ENCODE measurements around the gene MEX3C.

DNA sequence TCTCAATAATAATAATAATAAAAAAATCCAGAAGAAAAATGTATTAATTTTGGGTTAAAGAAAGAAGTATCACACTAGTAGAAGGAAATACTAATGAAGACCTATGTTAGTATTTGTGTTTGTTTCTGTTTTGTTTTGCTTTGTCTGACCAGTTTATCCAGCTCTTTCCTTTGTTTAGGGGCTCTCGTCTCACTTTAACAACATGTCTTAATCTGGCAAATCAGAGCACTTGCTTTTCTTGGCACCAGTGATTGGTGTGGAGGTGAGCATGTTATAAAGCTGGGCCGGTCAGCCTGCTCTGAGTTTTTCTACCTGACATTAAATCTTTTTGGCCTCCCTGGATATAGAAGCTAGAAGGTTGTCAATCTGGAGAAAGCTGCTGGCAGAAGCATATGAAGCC is 15.1 kb upstream of the MEX3C start:
- TF ChIP-seq, protein P1, sequence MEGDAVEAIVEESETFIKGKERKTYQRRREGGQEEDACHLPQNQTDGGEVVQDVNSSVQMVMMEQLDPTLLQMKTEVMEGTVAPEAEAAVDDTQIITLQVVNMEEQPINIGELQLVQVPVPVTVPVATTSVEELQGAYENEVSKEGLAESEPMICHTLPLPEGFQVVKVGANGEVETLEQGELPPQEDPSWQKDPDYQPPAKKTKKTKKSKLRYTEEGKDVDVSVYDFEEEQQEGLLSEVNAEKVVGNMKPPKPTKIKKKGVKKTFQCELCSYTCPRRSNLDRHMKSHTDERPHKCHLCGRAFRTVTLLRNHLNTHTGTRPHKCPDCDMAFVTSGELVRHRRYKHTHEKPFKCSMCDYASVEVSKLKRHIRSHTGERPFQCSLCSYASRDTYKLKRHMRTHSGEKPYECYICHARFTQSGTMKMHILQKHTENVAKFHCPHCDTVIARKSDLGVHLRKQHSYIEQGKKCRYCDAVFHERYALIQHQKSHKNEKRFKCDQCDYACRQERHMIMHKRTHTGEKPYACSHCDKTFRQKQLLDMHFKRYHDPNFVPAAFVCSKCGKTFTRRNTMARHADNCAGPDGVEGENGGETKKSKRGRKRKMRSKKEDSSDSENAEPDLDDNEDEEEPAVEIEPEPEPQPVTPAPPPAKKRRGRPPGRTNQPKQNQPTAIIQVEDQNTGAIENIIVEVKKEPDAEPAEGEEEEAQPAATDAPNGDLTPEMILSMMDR (IDR thresholded peaks at IDR 0.05), result no peak
- no peak for TF ChIP-seq POLR2A (IDR thresholded peaks at IDR 0.05)

Data from right lobe of liver (tissue), 4 donors.